Left hindlimb (tissue), 1 donor: ENCODE data around the gene GPR107.
"Not testable (repeated sequence)": the region's sequence is repeated elsewhere in the genome, so short reads cannot be mapped to it uniquely, and the experiment has no call there.

Experiments used
- DNase-seq: peaks from one replicate; pipeline ENCODE4 v3.0.0-alpha.2; 2018

GPR107 gene

DNA sequence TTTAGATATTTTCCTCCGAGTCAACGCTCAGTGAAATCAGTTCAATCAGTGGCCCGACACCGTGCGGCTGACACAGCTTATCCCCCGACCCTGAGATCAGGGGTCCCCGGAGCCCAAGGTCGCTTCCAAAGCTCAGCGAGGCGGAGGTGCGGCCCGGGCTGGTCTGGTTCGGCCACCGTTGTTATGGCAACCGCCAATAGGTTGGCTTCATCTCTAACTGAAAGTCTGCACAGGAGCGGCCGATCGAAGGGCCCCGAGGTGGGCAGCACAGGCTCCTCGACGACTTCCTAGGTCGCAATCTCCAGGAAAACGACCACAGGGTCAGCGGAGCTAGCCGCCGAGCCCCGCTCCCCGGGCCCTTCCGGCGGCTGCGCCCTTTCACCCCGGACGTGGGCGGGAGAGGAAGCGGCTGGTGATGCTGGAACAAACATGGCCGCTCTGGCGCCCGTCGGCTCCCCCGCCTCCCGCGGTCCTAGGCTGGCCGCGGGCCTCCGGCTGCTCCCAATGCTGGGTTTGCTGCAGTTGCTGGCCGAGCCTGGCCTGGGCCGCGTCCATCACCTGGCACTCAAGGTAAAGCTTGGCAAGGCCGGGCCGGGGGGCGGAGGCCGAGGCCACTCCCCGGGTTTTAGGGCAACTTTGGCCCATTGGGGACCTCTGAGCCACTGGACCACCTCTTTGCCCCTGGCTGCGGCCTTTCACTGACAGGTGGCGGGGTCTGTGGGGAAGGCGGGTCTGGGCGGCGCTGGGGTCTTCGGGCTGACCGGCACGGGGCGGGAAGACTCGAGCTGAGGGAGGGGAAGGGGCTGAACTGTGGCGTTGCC is at the start of gene GPR107:
GPR107 (plus strand) TSS at position 403 of the 821 bp plus-strand sequence; CDS start at position 430, 27 bp downstream.
- peak; percentile 88 for DNase-seq

DNA sequence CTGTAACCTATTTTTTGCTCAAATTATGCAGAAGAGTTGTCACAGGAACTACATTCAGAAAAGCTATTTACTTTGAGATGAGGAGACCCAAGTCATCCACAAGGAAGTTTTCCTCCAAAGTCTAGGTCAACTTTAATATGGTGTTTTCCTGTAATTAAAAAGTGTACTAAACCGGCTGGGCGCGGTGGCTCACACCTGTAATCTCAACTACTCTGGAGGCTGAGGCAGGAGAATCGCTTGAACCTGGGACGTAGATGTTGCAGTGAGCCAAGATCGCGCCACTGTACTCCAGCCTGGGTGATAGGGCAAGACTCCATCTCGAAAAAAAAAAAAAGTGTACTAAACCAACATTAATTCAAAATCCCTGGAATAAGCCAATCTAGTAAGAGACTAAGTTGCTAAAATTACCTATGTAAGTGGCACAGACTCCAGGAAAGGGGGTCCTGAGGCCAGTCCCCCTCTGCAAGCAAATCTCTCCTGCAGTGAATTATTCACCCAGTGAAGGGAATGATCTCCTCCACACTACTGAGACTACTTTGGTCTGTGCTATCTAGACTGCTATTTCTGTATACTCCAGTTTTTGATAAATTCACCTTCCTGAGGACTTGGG is 49.7 kb upstream of the GPR107 start:
- no peak for DNase-seq

DNA sequence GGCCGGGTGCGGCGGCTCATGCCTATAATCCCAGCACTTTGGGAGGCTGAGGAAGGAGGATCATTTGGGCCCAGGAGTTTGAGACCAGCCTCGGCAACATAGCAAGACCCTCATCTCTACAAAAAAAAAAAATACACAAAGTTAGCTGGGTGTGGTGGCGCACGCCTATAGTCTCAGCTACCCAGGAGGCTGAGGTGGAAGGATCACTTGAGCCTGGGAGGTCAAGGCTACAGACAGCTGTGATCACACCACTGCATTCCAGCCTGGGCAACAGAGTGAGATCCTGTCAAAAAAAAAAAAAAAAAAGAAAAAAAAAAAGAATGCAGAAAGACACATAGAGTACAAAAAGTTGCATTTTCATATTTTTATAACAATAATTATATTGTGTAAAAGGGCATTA is 46.8 kb upstream of the GPR107 start:
- not testable (repeated sequence) for DNase-seq

DNA sequence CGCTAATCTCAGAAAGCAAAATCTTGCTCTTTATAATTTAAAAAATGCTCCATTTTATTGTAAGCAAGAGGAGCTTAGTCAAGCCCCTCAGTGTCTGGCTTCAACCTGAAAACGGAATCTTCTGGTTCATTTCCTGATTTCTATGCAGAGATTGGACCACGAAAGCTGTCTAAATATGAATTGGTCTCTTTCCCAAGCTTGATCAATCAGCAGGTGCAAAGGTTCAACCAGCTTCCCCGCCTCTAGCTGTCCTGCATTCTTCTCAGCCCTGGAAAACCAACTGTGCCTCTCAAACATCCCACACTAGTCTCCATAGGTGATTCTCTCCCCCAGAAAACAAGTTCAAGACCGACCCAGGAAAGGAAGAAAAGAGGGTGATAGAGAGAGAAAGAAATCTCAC is 45.2 kb upstream of the GPR107 start:
- DNase-seq = no peak

DNA sequence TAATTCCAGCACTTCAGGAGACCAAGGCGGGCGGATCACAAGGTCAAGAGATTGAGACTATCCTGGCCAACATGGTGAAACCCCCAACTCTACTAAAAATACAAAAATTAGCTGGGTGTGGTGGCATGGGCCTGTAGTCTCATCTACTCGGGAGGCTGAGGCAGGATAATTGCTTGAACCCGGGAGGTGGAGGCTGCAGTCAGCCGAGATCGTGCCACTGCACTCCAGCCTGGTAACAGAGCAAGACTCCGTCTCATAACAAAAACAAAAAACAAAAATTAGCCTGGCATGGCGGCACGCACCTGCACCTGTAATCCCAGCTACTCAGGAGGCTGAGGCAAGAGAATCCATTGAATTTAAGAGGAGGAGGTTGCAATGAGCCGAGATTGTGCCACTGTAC is 44.2 kb upstream of the GPR107 start:
- DNase-seq = not testable (repeated sequence)

DNA sequence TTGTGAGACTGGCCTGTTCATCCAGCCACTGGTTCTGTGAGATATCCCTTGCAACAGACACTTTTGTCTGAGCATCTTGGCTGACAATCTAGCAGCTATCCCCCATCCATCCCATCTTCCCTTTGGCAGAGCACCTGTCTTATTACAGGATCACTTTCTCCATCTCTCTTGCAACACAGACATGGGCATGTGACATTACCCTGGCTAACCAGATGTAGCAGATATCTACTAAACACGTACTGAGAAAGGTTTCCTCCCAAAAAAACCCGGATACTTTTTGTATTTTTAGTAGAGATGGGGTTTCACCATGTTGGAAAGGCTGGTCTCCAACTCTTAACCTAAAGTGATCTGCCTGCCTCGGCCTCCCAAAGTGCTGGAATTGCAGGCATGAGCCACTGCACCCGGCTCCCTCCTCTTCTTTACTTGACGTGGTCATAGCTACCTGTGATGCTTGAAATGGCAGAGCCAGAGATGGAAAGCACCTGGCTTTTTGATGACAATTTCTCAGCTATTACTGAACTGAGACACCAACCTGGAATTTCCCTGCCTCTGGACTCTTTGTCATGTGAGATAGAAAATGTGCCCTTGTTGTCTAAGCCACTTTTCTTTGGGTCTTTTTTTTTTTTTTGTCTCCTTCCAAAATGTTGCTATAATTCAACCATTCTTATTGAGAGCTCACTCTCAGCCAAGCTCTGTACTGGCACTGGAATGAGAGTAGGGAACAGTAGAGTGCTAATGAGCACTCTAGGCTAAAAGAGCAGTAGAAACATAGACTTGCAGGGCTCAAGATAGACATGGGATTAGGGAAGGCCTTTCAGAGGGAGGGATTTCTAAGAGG is 43.3 kb upstream of the GPR107 start:
- no peak for DNase-seq

DNA sequence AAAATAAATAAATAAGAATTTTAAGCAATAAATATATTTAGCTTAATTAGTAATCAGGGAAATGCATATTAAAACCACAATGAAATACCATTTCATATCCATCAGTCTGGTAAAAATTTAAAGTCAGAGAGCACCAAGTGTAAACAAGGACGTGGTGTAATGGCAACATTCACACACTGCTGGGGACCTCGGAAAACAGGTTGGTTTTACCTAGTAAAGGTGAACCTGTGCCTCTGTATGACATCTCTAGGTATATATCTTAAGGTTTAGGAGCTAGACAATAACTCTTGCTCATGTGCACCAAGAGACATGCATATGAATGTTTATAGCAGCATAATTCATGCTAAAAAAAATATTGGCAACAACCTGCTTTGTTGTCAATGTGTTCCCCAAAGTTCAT is 40.4 kb upstream of the GPR107 start:
- no peak for DNase-seq

DNA sequence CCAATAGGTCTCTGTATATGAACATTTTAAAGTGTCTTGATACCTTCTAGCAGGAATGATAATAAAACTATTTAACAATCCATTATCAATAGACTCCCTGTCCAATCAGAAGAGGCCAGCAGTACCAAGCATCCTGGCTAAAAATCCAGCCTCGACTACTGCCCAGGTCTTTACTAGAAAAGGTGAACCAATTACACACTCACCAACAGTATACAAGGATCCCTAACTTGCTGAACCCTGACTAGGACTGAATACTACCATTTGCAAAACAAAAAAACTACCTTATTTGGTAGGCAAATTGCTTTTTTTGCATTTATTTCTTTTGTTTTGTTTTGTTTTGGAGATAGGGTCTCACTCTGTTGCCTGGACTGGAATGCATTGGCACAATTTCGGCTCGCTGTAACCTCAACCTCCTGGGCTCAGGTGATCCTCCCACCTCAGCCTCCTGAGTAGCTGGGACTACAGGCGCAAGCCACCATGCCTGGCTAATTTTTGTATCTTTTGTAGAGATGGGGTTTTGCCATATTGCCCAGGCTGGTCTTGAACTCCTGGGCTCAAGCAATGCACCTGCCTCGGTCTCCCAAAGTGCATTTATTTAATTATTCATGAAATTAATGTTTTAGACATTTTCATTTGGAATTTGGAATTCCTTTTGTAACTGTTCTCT is 38.2 kb upstream of the GPR107 start:
- DNase-seq = no peak

DNA sequence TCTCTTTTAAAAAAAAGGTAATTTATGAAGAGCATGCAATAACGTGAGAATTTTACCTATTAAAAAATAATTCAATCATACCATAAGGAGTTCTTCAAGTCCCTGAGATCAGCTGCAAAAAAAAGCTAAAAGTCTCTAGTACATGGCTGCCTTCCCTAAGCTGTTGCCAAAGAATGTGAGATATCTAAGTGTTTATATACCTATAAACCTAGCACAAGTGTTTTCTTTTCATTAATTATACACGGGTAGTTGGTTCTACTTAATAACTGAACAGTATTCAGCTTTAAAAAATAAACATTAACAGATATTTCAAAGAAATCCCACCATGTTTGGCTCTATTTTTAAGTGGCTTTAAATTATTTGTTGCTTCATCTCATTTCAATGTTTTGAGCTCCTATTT is 36.6 kb upstream of the GPR107 start:
- DNase-seq = no peak

DNA sequence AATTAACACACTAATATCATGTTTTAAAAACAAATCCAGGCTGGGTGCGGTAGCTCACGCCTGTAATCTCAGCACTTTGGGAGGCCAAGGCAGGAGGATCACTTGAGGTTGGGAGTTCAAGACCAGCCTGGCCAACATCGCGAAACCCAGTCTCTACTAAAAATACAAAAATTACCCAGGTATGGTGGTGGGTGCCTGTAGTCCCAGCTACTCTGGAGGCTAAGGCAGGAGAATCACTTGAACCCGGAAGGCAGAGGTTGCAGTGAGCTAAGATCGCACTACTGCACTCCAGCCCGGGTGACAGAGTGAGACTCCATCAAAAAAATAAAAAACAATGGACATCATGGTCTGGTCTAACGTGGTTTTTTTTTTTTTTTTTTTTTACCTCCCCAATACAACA is 36.2 kb upstream of the GPR107 start:
- not testable (repeated sequence) for DNase-seq

DNA sequence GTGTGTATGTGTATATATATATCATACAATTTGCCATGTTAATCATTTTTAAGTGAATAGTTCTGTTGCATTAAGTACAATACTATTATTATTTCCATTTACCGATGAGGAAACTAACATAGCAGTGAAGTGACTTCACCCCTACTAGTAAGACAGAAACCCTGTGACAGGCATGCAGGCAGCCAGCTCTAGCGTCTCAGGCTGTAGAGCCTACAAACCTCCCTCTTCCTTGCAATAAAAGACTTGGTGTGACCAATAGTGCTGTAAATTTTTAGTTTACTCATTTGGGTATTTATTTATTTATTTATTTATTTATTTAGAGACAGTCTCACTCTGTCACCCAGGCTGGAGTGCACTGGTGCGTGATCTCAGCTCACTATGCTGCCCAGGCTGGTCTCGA is 35.4 kb upstream of the GPR107 start:
- DNase-seq = no peak

DNA sequence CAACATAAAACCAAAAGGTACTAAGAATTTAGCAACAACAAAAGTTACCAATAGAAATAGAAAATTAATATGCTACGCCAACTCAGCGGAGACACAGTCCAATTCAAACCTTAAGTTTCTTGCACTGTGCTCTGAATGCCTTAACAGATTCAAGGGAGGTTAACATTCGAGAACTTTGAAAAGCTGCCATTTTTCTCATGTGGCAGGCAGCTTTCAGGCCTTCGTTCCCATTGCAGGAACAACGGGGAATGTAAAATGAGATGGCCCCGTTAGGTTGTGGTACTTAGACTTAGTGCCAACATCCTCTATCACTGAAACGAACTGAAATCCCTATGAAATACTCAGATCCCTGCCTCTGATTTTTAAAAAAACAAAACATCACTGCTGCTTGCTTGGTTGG is 33.1 kb upstream of the GPR107 start:
- no peak for DNase-seq

DNA sequence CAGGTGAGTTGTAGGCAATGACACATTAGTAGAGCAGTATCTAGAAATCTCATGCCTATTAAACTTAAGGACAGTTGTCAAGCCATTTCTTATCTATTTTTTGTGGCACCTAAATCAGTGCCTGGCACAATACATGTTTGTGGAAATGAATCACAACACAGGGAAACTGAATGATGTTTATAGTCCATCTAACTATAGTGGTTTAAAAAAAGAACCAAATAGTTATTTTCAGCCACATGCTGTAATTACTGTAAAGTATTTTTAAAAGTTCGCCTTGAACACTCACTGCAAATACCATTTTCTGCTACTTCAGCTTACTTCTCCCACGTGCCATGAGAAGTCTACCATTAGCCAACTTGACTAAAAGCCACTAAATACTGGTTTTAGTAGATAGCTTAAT is 32.6 kb upstream of the GPR107 start:
- no peak for DNase-seq

DNA sequence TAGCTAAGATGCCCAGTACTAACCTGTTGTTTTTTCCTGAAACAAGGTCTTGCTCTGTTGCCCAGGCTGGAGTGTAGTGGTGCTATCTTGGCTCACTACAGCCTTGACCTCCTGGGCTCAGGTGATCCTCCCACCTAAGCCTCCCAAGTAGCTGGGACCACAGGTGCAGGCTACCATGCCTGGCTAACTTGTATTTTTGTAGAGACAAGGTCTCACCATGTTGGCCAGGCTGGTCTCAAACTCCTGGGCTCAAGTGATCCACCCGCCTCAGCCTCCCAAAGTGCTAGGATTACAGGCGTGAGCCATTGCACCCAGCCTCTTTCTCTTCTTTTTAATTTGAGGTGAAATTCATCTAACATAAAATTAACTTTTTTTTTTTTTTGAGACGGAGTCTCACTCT is 31.9 kb upstream of the GPR107 start:
- not testable (repeated sequence) for DNase-seq

DNA sequence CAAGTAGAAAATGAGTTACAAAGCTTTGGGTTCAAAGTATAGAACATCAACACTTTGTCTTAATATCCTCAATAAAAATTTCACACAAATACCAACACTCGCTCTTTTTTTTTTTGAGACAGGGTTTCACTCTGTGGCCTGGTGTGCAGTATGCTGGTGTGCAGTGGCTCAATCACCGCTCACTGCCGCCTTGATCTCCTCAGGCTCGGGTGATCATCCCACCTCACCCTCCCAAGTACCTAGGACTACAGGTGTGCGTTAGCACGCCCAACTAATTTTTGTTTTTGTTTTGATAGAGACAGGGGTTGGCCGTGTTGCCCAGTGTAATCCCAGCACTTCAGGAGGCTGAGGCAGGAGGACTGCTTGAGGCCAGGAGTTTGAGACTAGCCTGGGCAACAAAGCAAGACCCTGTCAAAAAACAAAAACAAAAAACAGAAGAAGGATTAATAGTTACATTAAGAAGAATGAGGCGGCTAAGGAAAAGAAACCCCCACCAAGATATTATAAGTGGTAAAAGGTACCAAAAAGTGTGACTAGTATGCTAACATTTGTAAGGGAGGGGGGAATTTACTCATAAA is 31.1 kb upstream of the GPR107 start:
- DNase-seq = no peak

DNA sequence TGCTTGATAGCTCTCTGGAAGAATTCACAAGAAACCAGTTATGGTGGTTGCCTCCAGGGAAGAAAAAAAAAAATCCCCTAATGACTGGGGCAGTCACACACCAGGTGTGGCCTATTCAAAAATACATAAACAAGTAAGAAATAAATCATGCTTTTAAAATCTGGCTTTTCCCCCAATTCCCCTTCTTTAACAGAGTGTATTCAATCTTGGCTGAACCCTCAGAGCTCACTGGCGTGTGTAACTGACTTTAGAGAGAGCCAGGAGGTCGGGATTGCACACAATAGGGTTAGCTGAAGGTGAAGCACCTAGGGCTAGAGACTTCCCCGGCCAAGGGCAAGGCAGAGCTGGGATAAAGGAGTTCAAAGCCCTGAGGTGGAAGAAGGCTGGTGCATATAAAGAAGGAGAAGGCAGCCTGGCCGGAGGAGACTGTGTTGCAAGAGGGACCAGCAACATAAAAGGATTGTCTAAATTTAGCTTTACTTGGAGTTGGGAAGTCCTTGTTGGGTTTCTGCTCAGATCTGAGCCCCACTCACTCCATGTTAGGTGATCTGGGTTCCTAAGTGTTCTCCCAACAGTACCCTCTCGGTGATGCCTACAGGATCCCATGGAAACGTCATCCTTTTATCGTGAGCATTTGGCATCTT is 30.4 kb upstream of the GPR107 start:
- no peak for DNase-seq

DNA sequence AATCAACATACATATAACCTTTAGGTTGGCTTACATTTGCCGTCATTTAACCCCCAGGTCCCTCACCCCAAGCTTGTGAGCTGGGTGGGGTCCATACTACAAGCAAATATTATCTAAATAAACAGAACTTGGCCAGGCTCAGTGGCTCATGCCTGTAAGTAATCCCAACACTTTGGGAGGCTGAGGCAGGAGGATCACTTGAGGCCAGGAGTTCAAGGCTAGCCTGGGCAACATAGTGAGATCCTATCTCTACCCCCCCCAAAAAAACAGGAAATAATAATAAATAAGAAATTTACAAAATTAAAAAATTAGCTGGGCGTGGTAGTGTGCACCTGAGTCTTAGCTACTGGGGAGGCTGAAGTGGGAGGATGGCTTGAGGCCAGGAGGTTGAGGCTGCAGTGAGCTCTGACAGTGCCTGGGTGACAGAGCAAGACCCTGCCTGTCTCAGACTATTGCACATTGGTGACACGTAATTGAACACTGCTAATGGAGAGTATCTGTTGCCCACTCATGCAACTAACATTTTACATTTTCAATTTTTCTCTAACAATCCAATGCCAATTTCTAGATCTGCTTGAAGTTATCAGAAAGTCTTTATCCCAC is 29.6 kb upstream of the GPR107 start:
- DNase-seq = no peak

DNA sequence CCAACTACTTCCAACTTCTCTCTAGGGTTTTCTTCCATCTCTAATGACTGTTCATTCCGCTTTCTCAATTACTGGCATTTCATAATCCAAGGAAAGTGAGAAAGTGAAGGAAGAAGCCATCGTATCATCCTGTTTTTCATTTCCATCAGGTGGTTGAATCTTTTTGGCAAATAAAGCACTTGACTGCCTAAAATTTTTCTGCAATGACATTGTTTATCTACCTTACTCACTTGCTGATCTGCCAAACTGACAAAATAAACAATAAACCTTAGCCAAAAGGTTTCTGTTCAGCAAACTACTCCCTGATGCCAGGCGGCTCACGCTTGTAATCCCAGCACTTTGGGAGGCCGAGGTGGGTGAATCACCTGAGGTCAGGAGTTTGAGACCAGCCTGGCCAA is 29.1 kb upstream of the GPR107 start:
- no peak for DNase-seq

DNA sequence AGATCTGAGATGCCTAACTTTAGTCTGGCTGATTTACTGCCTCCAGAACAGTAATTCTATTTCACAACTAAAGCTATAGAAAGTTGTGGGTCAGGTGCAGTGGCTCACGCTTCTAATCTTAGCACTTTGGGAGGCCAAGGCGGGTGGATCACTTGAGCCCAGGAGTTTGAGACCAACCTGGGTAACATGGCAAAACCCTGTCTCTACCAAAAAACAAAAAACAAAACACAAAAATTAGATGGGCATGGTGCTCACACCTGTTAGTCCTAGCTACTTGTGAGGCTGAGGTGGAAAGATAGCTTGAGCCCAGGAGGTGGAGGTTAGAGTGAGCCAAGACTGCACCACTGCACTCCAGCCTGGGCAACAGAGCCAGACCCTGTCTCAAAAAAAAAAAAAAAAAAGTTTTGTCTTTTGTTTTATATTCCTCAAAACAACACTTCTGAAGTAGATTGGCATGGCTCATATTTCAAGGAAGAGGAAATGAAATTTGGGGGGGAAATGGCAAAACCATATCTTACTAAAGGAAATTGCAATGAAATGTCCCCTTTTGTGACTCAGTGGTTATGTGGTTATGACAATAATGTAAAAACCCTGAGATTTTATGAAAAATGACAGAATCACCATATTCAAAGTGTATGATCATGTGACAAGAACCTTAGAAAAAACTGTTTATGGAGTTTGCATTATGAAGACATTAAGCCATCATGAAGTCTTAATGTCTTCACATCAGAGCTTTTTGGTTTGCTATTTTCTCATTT is 26.9 kb upstream of the GPR107 start:
- no peak for DNase-seq

DNA sequence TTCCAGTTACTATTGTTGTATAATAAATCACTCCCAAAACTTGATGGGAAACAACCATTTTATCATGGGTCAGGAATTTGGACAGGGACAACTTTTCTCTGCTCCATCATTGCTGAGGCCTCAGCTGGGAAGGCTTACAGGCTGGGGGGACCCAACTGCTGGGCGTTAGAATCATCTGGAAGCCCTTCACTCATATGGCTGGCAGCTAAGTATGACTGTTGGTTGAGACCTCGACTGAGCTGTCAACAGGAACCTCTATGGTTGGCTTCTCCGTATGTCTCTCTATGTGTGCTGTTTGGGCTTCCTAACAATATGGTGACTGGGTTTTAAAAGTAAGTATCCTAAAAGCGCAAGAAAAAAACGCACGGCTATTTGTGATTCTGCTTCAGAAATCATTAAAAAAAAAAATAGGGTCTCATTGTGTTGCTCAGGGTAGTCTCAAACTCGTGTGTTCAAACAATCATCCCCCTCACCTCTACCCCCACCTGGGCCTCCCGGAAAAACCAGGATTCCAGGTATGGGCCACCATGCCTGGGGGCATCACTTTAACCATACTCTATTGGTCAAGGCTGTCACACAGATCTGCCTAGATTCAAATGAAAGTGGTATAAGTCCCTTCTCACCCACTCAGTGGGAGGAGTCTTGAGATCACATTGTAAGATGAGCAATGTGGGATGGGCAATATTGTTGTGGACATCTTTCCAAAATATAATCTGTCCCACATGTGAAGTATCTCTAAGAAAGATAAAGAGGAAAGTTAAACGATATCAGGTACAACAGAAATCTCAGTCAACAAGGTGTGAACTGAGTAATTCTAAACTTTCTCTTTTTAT is 26.0 kb upstream of the GPR107 start:
- no peak for DNase-seq
